Activated naive CD4-positive, alpha-beta T cell treated with Interleukin-2 at 50 U/mL for 16 hours (primary cell): ENCODE data around the gene DDI1.

ENCODE experiments used
- DNase-seq: peaks from one replicate; pipeline ENCODE4 v3.0.0-alpha.2; 2020

The DDI1 gene

DNA sequence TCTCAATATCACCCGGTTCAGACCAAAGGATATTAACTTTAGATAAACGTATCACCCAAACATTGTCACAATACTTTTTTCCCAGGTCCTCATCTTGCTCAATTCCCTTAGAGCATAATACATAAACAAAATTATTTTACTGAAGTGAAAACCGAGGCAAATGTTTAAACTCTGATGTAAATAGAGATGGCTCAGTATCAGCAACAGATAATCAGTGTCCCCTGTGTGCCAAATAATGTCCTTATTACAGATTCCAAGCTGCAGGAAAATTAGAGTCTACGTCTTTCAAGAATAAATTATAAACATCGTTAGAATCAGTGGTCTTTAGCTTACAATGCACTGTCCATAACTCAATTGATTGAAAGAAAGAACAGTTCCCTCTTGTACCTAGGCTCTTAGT lies 50.2 kb downstream of the DDI1 start:
- no peak for DNase-seq
